HepG2 (cell line): Measurements from ENCODE around the gene TMEM271. TPM values are rescaled to one million over a fixed set of nuclear protein-coding genes. Genes with fewer than 3 reads are reported as not detected.

Source experiments
- ATAC-seq: fragments of 200-7000 bp; cut with Tn5 transposase; 3 replicates; pipeline ENCODE4 v1.9.1; 2020; ENCODE audit warnings: mild to moderate bottlenecking, moderate library complexity
- BruUV-seq: library from RNA; stranded (reverse); fragments of 400-500 nt; replicated peaks from 2 replicates; lab custom pipeline; 2021; lab: Mats Ljungman, UMichigan
- CTCF ChIA-PET: fragments of 300-600 bp; formaldehyde crosslinking; extraction: SDS; loops from one replicate; lab custom pipeline; 2021; ENCODE audit warnings: low total read pairs, inconsistent platforms, low intra/inter-chr PET ratio; lab: Yijun Ruan, JAX
- POLR2A ChIA-PET: fragments of 350-600 bp; sonication (Branson Sonifier 250); formaldehyde crosslinking; loops from one replicate; lab custom pipeline; 2020; ENCODE audit warnings: antibody characterized with exemption, inconsistent platforms; lab: Yijun Ruan, JAX
- DNase-seq: peaks from one replicate; pipeline ENCODE4 v3.0.0-alpha.2; 2015; ENCODE audit warnings: low spot score
- FAIRE-seq: peaks from 3 replicates; lab custom pipeline; 2011; peaks lifted over from hg19 to GRCh38; lab: Jason Lieb, UNC
- H2AFZ ChIP-seq: one replicate; pipeline ENCODE4 v1.6.1; 2011; ENCODE audit warnings: low read length, inconsistent platforms
- H3K27ac ChIP-seq: fragments of 300-600 bp; 3 replicates; pipeline ENCODE4 v1.8.0; 2011; ENCODE audit warnings: mixed run types, mild to moderate bottlenecking, mixed read lengths, low read length, inconsistent platforms; ENCODE audit not compliant: insufficient read depth; ENCODE audit errors: extremely low read length
- H3K27me3 ChIP-seq, 2 experiments: fragments of 200-600 bp in 1 of 2; 2 replicates in 1 of 2; 3 replicates in 1 of 2; pipeline versions ENCODE4 v1.6.0 to v1.8.0; 2011; ENCODE audit warnings: low read length in 2 of 2, mild to moderate bottlenecking in 2 of 2, moderate library complexity in 2 of 2, inconsistent platforms in 1 of 2; ENCODE audit not compliant: insufficient read depth in 2 of 2, control insufficient read depth in 1 of 2
- H3K36me3 ChIP-seq, 2 experiments: fragments of 200-600 bp in 1 of 2; replicated peaks in 1 of 2; 2 replicates in 1 of 2; 3 replicates in 1 of 2; pipeline versions ENCODE4 v1.5.1 to v1.8.0; 2011; ENCODE audit warnings: low read length in 2 of 2, inconsistent platforms in 1 of 2; ENCODE audit not compliant: insufficient read depth in 2 of 2, control insufficient read depth in 1 of 2
- H3K4me1 ChIP-seq: 2 replicates; pipeline ENCODE4 v1.5.1; 2012; ENCODE audit warnings: low read length, inconsistent platforms; ENCODE audit not compliant: insufficient read depth
- H3K4me2 ChIP-seq: 2 replicates; pipeline ENCODE4 v1.6.0; 2011; ENCODE audit warnings: low read depth, low read length, inconsistent platforms
- H3K4me3 ChIP-seq, 3 experiments: fragments of 200-600 bp in 1 of 3; sonication (generic), shearing (Covaris generic) in 1 of 3; replicated peaks in 1 of 3; 2 replicates each; pipeline ENCODE4 v1.5.1; 2011 to 2016; ENCODE audit warnings: low read length in 3 of 3, inconsistent platforms in 2 of 3, low read depth in 2 of 3, mild to moderate bottlenecking in 2 of 3, control low read depth in 1 of 3, mixed read lengths in 1 of 3; ENCODE audit not compliant: insufficient read depth in 1 of 3
- H3K79me2 ChIP-seq: one replicate; pipeline ENCODE4 v1.6.1; 2011; ENCODE audit warnings: low read length, inconsistent platforms; ENCODE audit not compliant: insufficient read depth
- H3K9ac ChIP-seq: 2 replicates; pipeline ENCODE4 v1.6.0; 2011; ENCODE audit warnings: mild to moderate bottlenecking, low read depth, low read length, inconsistent platforms; ENCODE audit not compliant: insufficient read depth
- H3K9me3 ChIP-seq: 2 replicates; pipeline ENCODE4 v1.5.1; 2012; ENCODE audit warnings: mild to moderate bottlenecking, low read length
- H4K20me1 ChIP-seq: 2 replicates; pipeline ENCODE4 v1.6.0; 2011; ENCODE audit warnings: inconsistent platforms, mild to moderate bottlenecking, low read length, moderate library complexity; ENCODE audit not compliant: insufficient read depth
- ARHGAP35 ChIP-seq: sonication (generic); formaldehyde crosslinking; IDR thresholded peaks from 2 replicates; pipeline ENCODE4 v1.9.0; 2022; ENCODE audit warnings: mild to moderate bottlenecking, inconsistent platforms, moderate library complexity, missing genetic modification reagents, borderline replicate concordance
- MAF1 ChIP-seq: sonication (generic); formaldehyde crosslinking; IDR thresholded peaks from 2 replicates; pipeline ENCODE4 v1.5.0; 2020; ENCODE audit warnings: missing genetic modification reagents, borderline replicate concordance
- TGIF2 ChIP-seq: IDR thresholded peaks from 2 replicates; pipeline ENCODE4 v1.6.1; 2016; ENCODE audit warnings: control low read depth, missing compliant biosample characterization
- TOE1 ChIP-seq: sonication (generic); formaldehyde crosslinking; IDR thresholded peaks from 2 replicates; pipeline ENCODE4 v1.4.0; 2020; ENCODE audit warnings: mild to moderate bottlenecking, missing genetic modification reagents
- ZBTB20 ChIP-seq: sonication (generic); formaldehyde crosslinking; IDR thresholded peaks from 2 replicates; pipeline ENCODE4 v1.8.1; 2023; ENCODE audit warnings: missing genetic modification reagents, low read depth, mild to moderate bottlenecking, borderline replicate concordance
- ZNF775 ChIP-seq: sonication (generic); formaldehyde crosslinking; IDR thresholded peaks from 2 replicates; pipeline ENCODE4 v1.4.0; 2020; ENCODE audit warnings: missing genetic modification reagents, mild to moderate bottlenecking, moderate library complexity, borderline replicate concordance
- ZNF891 ChIP-seq: sonication (generic); formaldehyde crosslinking; IDR thresholded peaks from 2 replicates; pipeline ENCODE4 v1.5.0; 2020; ENCODE audit warnings: mild to moderate bottlenecking, missing genetic modification reagents
- WGBS: methylation state at CpG from one replicate; pipeline ENCODE4 v1.1.6; 2017; ENCODE audit warnings: low lambda C conversion rate; 5-methylcytosine and 5-hydroxymethylcytosine counted together
- in situ Hi-C: cut with HindIII; loops from 2 replicates; pipeline ENCODE4 v1.10.0; 2017; ENCODE audit warnings: low pct_unique_long_range_greater_than_20kb; ENCODE audit not compliant: extremely low pct_ligation_motif_present
- intact Hi-C: fragments of 100-400 bp; cut with micrococcal nuclease; formaldehyde crosslinking; loops from one replicate; pipeline ENCODE4 v1.10.0; 2022; ENCODE audit not compliant: unreplicated experiment
- polyA plus RNA-seq, 8 experiments: library from polyadenylated mRNA; depleted of rRNA in 3 of 8; stranded (reverse) in 7 of 8; unstranded in 1 of 8; fragments of >200 nt; fragmentation: Illumina TruSeq in 4 of 8; extraction: Trizol in 4 of 8; gene quantifications; 2 replicates each; pipeline versions ENCODE4 v1.2.1 to v1.2.3, GENCODE V29; 2011 to 2016; ENCODE audit warnings: low read depth in 4 of 8, missing spikeins in 1 of 8, mixed read lengths in 1 of 8; ENCODE audit not compliant: insufficient read depth in 1 of 8
- total RNA-seq, 5 experiments: library from RNA; depleted of rRNA; stranded (reverse); fragments of >200 nt; fragmentation: Illumina TruSeq; extraction: Trizol; gene quantifications; 2 replicates each; pipeline ENCODE4 v1.2.3, GENCODE V29; 2016; ENCODE audit warnings: low read depth in 1 of 5
- TF ChIP-seq, protein P1 (sequence below): sonication (generic); formaldehyde crosslinking; IDR thresholded peaks from 2 replicates; pipeline ENCODE4 v1.5.0; 2020; ENCODE audit warnings: missing genetic modification reagents

The TMEM271 gene
- total and polyA plus RNA-seq, 2 of the 13 experiments (the other 11 are each of a cell fraction or from before 2014, with no cell fraction given) = not detected

DNA sequence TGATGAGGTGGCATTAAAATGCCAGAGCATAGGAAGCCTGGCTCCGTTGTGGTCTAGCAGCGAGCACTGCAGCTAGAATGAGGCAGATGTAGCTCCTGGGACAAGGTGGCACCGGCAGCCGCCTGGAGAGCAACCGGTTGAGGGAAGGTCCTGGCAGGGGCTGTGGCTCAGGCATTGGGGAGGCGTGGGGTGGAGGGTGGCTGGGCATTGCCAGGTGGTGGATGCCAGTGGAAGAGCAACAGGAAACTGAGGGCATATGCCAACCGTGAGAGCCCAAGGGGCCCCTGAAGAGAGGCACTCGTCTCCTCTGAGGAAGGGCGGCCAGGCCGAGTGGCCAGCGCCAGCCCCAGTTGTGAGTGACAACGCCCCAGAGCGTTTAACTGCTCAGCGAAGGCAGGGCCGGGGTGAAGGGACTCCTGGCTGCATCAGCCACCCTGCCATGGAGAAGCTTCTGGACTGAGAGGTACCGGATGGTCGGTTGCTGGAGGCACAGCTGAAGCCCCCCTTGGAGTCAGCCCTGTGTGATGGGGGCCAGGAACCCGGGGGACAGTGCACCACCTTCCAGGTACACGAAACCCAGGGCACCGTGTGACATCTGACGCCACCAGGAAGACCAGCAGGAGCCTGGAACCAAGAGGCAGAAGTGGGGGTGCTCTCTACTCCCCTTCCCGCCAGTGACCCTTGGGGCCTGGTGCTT, 36.1 kb upstream of the TMEM271 start:
- no peak for TF ChIP-seq ZBTB20 (CRISPR knock-in tag)
- no peak for TF ChIP-seq TGIF2 (CRISPR knock-in tag)
- no peak for TF ChIP-seq ZNF891 (CRISPR knock-in tag)
- no peak for TF ChIP-seq ZNF775 (CRISPR knock-in tag)
- TF ChIP-seq, protein P1, sequence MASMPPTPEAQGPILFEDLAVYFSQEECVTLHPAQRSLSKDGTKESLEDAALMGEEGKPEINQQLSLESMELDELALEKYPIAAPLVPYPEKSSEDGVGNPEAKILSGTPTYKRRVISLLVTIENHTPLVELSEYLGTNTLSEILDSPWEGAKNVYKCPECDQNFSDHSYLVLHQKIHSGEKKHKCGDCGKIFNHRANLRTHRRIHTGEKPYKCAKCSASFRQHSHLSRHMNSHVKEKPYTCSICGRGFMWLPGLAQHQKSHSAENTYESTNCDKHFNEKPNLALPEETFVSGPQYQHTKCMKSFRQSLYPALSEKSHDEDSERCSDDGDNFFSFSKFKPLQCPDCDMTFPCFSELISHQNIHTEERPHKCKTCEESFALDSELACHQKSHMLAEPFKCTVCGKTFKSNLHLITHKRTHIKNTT (CRISPR knock-in tag) = no peak
- TF ChIP-seq ARHGAP35 (CRISPR knock-in tag) = no peak
- no peak for TF ChIP-seq MAF1 (CRISPR knock-in tag)
- no peak for TF ChIP-seq TOE1
- DNase-seq (no peak), ATAC-seq (no peak), FAIRE-seq (no peak)
- no TSS peak for BruUV-seq
- intact Hi-C loops (no loop called here), in situ Hi-C loops (no loop called here)
- 18% methylated on average over 8 of the region's 22 CpGs for WGBS
- Histone ChIP-seq H3K27me3 (peaks cover 4 to 54% of the 10 kb centered on the region in 2 experiments), H3K36me3 (no peaks in the 10 kb centered on the region), H3K4me1 (no peaks in the 10 kb centered on the region), H3K9ac (no peak overlapping the region), H2AFZ (no peak overlapping the region), H3K9me3 (peaks cover 5% of the 10 kb centered on the region; the same call in 1 of the 2 replicates), H3K4me3 (no peak overlapping the region), H3K4me2 (no peak overlapping the region), H3K27ac (no peak overlapping the region), H3K79me2 (no peaks in the 10 kb centered on the region), H4K20me1 (no peaks in the 10 kb centered on the region)
- ChIA-PET CTCF (no interaction called here), POLR2A (no interaction called here)
